IMR-90 (cell line): ENCODE data around the gene GZF1. TPM values are rescaled to one million over a fixed set of nuclear protein-coding genes. Genes with fewer than 3 reads are reported as not detected.

Experiments
- ATAC-seq: fragments of 200-7000 bp; cut with Tn5 transposase; 2 replicates; pipeline ENCODE4 v1.9.1; 2020; ENCODE audit warnings: low read depth, mild to moderate bottlenecking, moderate library complexity
- BruUV-seq: library from RNA; stranded (reverse); fragments of 400-500 nt; replicated peaks from 2 replicates; lab custom pipeline; 2021; lab: Mats Ljungman, UMichigan
- CTCF ChIA-PET: fragments of 300-600 bp; formaldehyde crosslinking; extraction: SDS; loops from one replicate; lab custom pipeline; 2021; ENCODE audit warnings: antibody characterized with exemption; lab: Yijun Ruan, JAX
- POLR2A ChIA-PET: fragments of 300-600 bp; sonication (Branson Sonifier 250); formaldehyde crosslinking; loops from one replicate; lab custom pipeline; 2022; ENCODE audit warnings: antibody characterized with exemption; ENCODE audit not compliant: unreplicated experiment; lab: Charles Lee
- DNase-seq: peaks from one replicate; pipeline ENCODE4 v3.0.0; 2013
- H2AFZ ChIP-seq: replicated peaks from 2 replicates; pipeline ENCODE3; 2013; ENCODE audit warnings: low read length, mild to moderate bottlenecking; ENCODE audit not compliant: poor library complexity
- H2AK5ac ChIP-seq: 2 replicates; pipeline ENCODE4 v1.6.1; 2013; ENCODE audit warnings: low read depth, low read length, inconsistent platforms
- H2AK9ac ChIP-seq: replicated peaks from 2 replicates; pipeline ENCODE3; 2013; ENCODE audit warnings: mild to moderate bottlenecking, low read depth, low read length, moderate library complexity; ENCODE audit not compliant: poor library complexity
- H2BK120ac ChIP-seq: 2 replicates; pipeline ENCODE4 v1.6.1; 2013; ENCODE audit warnings: low read depth, low read length, inconsistent platforms
- H2BK15ac ChIP-seq: 3 replicates; pipeline ENCODE4 v1.6.1; 2013; ENCODE audit warnings: low read depth, low read length, inconsistent platforms
- H2BK20ac ChIP-seq: 2 replicates; pipeline ENCODE4 v1.6.1; 2013; ENCODE audit warnings: low read depth, mild to moderate bottlenecking, inconsistent platforms, low read length, moderate library complexity
- H2BK5ac ChIP-seq: 2 replicates; pipeline ENCODE4 v1.6.1; 2013; ENCODE audit warnings: mild to moderate bottlenecking, low read depth, low read length, inconsistent platforms; ENCODE audit not compliant: poor library complexity, severe bottlenecking
- H3K14ac ChIP-seq: replicated peaks from 2 replicates; pipeline ENCODE4 v1.6.1; 2013; ENCODE audit warnings: low read depth, low read length, inconsistent platforms
- H3K18ac ChIP-seq: 2 replicates; pipeline ENCODE4 v1.6.1; 2013; ENCODE audit warnings: low read depth, low read length, control low read depth
- H3K23ac ChIP-seq: 2 replicates; pipeline ENCODE4 v1.6.1; 2013; ENCODE audit warnings: low read depth, low read length, inconsistent platforms
- H3K27ac ChIP-seq: 2 replicates; pipeline ENCODE4 v1.5.1; 2013; ENCODE audit warnings: mild to moderate bottlenecking, control low read depth, low read length; ENCODE audit not compliant: insufficient read depth
- H3K27me3 ChIP-seq: 2 replicates; pipeline ENCODE4 v1.6.1; 2013; ENCODE audit warnings: low read length; ENCODE audit not compliant: control insufficient read depth, insufficient read depth
- H3K36me3 ChIP-seq: 2 replicates; pipeline ENCODE4 v1.6.1; 2013; ENCODE audit warnings: low read length, mixed read lengths; ENCODE audit not compliant: control insufficient read depth, insufficient read depth
- H3K4ac ChIP-seq: 2 replicates; pipeline ENCODE4 v1.6.1; 2013; ENCODE audit warnings: low read depth, low read length, inconsistent platforms
- H3K4me1 ChIP-seq: 2 replicates; pipeline ENCODE4 v1.6.1; 2013; ENCODE audit warnings: low read length, mixed read lengths; ENCODE audit not compliant: control insufficient read depth, insufficient read depth
- H3K4me2 ChIP-seq: 2 replicates; pipeline ENCODE4 v1.6.1; 2013; ENCODE audit warnings: low read depth, mild to moderate bottlenecking, control low read depth, low read length, moderate library complexity
- H3K4me3 ChIP-seq: 2 replicates; pipeline ENCODE4 v1.5.1; 2013; ENCODE audit warnings: low read depth, mild to moderate bottlenecking, control low read depth, low read length, moderate library complexity; ENCODE audit not compliant: insufficient read depth
- H3K56ac ChIP-seq: 2 replicates; pipeline ENCODE4 v1.6.1; 2013; ENCODE audit warnings: low read length, inconsistent platforms; ENCODE audit not compliant: insufficient read depth; ENCODE audit errors: extremely low read depth
- H3K79me1 ChIP-seq, 2 experiments: 2 replicates each; pipeline ENCODE4 v1.6.1; 2013; ENCODE audit warnings: low read length in 2 of 2, inconsistent platforms in 1 of 2, low read depth in 1 of 2
- H3K9ac ChIP-seq: 2 replicates; pipeline ENCODE4 v1.6.1; 2013; ENCODE audit warnings: low read depth, low read length, control low read depth
- H3K9me1 ChIP-seq: 2 replicates; pipeline ENCODE4 v1.6.1; 2013; ENCODE audit warnings: low read length, inconsistent platforms; ENCODE audit not compliant: insufficient read depth
- H3K9me3 ChIP-seq: 2 replicates; pipeline ENCODE4 v1.6.1; 2013; ENCODE audit warnings: low read length; ENCODE audit not compliant: control insufficient read depth, insufficient read depth
- H4K20me1 ChIP-seq: 2 replicates; pipeline ENCODE4 v1.6.1; 2013; ENCODE audit warnings: low read length, inconsistent platforms; ENCODE audit not compliant: insufficient read depth
- H4K5ac ChIP-seq: 2 replicates; pipeline ENCODE4 v1.6.1; 2013; ENCODE audit warnings: mild to moderate bottlenecking, low read depth, low read length, control low read depth
- H4K8ac ChIP-seq, 2 experiments: 2 replicates each; pipeline ENCODE4 v1.6.1; 2013; ENCODE audit warnings: low read depth in 2 of 2, low read length in 2 of 2, control low read depth in 1 of 2, inconsistent platforms in 1 of 2
- H4K91ac ChIP-seq: 2 replicates; pipeline ENCODE4 v1.6.1; 2013; ENCODE audit warnings: low read depth, low read length, inconsistent platforms; ENCODE audit not compliant: insufficient read depth
- BHLHE40 ChIP-seq: fragments of 150-350 bp; IDR thresholded peaks from 2 replicates; pipeline ENCODE4 v1.6.1; 2016; ENCODE audit warnings: mild to moderate bottlenecking, low read depth, low read length
- CHD1 ChIP-seq: IDR thresholded peaks from 2 replicates; pipeline ENCODE4 v1.6.1; 2012; ENCODE audit warnings: low read depth, low read length, improper control_type of control experiment
- FOS ChIP-seq: fragments of 150-350 bp; IDR thresholded peaks from 2 replicates; pipeline ENCODE4 v1.6.1; 2016; ENCODE audit warnings: low read depth, low read length
- MAFK ChIP-seq: IDR thresholded peaks from 2 replicates; pipeline ENCODE4 v1.6.1; 2012; ENCODE audit warnings: low read depth, low read length, improper control_type of control experiment
- MAZ ChIP-seq: IDR thresholded peaks from 2 replicates; pipeline ENCODE4 v1.6.1; 2012; ENCODE audit warnings: low read depth, mild to moderate bottlenecking, low read length, improper control_type of control experiment, moderate library complexity, borderline replicate concordance
- MXI1 ChIP-seq: IDR thresholded peaks from 2 replicates; pipeline ENCODE4 v1.6.1; 2012; ENCODE audit warnings: low read depth, mild to moderate bottlenecking, low read length, moderate library complexity, borderline replicate concordance
- NFE2L2 ChIP-seq: fragments of 150-350 bp; IDR thresholded peaks from 2 replicates; pipeline ENCODE4 v1.6.1; 2016; ENCODE audit warnings: low read depth, mild to moderate bottlenecking, low read length
- POLR2A ChIP-seq: IDR thresholded peaks from 2 replicates; pipeline ENCODE4 v1.6.1; 2012; ENCODE audit warnings: mild to moderate bottlenecking, low read depth, low read length
- RAD21 ChIP-seq: IDR thresholded peaks from 2 replicates; pipeline ENCODE4 v1.6.1; 2012; ENCODE audit warnings: low read length, improper control_type of control experiment
- RCOR1 ChIP-seq: IDR thresholded peaks from 2 replicates; pipeline ENCODE4 v1.6.1; 2012; ENCODE audit warnings: mild to moderate bottlenecking, low read length, improper control_type of control experiment; ENCODE audit not compliant: insufficient replicate concordance
- RFX5 ChIP-seq: IDR thresholded peaks from 2 replicates; pipeline ENCODE4 v1.8.0; 2012; ENCODE audit warnings: low read depth, mild to moderate bottlenecking, low read length, moderate library complexity
- SMC3 ChIP-seq: fragments of 150-350 bp; IDR thresholded peaks from 2 replicates; pipeline ENCODE4 v1.6.1; 2016; ENCODE audit warnings: low read depth, mild to moderate bottlenecking, antibody characterized with exemption, low read length, moderate library complexity
- dilution Hi-C: fragments of 300-500 bp; cut with HindIII; formaldehyde crosslinking; loops from one replicate; pipeline ENCODE4 v1.14.3; 2018; ENCODE audit warnings: low sequenced_read_pairs; ENCODE audit not compliant: unreplicated experiment
- in situ Hi-C: fragments of 300-500 bp; cut with MboI; formaldehyde crosslinking; loops from 3 replicates; pipeline ENCODE4 v1.14.3; 2019; ENCODE audit warnings: low sequenced_read_pairs, inconsistent platforms, mixed read lengths
- intact Hi-C: fragments of 100-400 bp; cut with micrococcal nuclease; formaldehyde crosslinking; loops from 2 replicates; pipeline ENCODE4 v1.10.0; 2022
- polyA plus RNA-seq, 3 experiments: library from polyadenylated mRNA; depleted of rRNA; stranded (reverse); fragments of >200 nt; gene quantifications; 2 replicates each; pipeline ENCODE4 v1.2.3, GENCODE V29; 2012; ENCODE audit warnings: low replicate concordance in 1 of 3
- total RNA-seq: library from RNA; depleted of rRNA; stranded (reverse); fragments of >200 nt; gene quantifications from 2 replicates; pipeline ENCODE4 v1.2.3, GENCODE V29; 2012
- TF ChIP-seq, protein P1 (sequence below): fragments of 150-350 bp; IDR thresholded peaks from 2 replicates; pipeline ENCODE4 v1.6.1; 2017; ENCODE audit warnings: mild to moderate bottlenecking, antibody characterized with exemption, low read length, low read depth
- TF ChIP-seq, protein P2 (sequence below): conservative IDR thresholded peaks from 2 replicates; pipeline ENCODE4 v1.5.1; 2012; ENCODE audit warnings: mild to moderate bottlenecking, low read depth, low read length, improper control_type of control experiment
- TF ChIP-seq, protein P3 (sequence below): fragments of 150-350 bp; IDR thresholded peaks from 2 replicates; pipeline ENCODE4 v1.6.1; 2016; ENCODE audit warnings: low read depth, mild to moderate bottlenecking, low read length, moderate library complexity, borderline replicate concordance

The GZF1 gene
- total and polyA plus RNA-seq, 2 of the 4 experiments (the other 2 are of a cell fraction), result 23.7 to 24.7 TPM

DNA sequence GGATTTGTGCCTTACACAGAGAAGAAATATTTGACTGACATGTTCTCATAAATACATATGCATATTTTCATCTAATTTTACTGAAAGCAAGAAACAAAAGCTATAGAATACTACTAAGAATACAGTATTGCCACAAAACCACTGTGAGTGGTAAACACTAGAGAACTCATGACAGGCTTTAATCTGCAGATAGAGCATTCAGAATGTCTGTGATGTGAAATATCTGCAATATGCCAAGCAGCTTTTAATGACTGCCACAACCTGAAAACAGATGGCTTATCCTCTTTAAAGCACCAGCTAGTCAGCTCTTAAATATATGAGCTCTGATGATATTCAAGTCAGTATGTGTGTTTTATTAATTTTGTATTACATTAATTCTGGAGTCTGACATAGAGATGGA, 55.9 kb downstream of the GZF1 start:
- no peak overlapping the region for H3K56ac ChIP-seq
- dilution Hi-C loops (no loop called here), in situ Hi-C loops (no loop called here), intact Hi-C loops (no loop called here)
- ATAC-seq, result no peak
- peaks cover 3% of the 10 kb centered on the region for H3K9me1 ChIP-seq
- H3K18ac ChIP-seq, result no peak overlapping the region
- H3K4ac ChIP-seq, result no peak overlapping the region
- ChIA-PET CTCF (interaction anchor here (0.7 to 1.0 kb wide), 2 partner anchors 18 to 67 kb away, joined by 3 to 4 read pairs; no protein-coding TSS in a partner anchor), POLR2A (no interaction called here)
- no peak overlapping the region for H2BK20ac ChIP-seq
- no peak overlapping the region for H2AFZ ChIP-seq
- no peak overlapping the region for H3K23ac ChIP-seq
- no peak for DNase-seq
- no peak overlapping the region for H2BK15ac ChIP-seq
- no TSS peak for BruUV-seq
- peaks cover 3 to 30% of the 10 kb centered on the region in 2 experiments; a peak in 3 of 4 replicates for H3K79me1 ChIP-seq
- H4K8ac ChIP-seq, result no peak overlapping the region
- H2BK120ac ChIP-seq, result no peak overlapping the region
- peaks cover 1% of the 10 kb centered on the region; the same call in 1 of the 2 replicates for H3K4me1 ChIP-seq
- no peaks in the 10 kb centered on the region for H3K27me3 ChIP-seq
- no peak overlapping the region for H3K27ac ChIP-seq
- H2AK5ac ChIP-seq, result no peak overlapping the region
- H3K4me3 ChIP-seq, result no peak overlapping the region
- no peak overlapping the region for H4K5ac ChIP-seq
- H4K91ac ChIP-seq, result no peak overlapping the region
- TF ChIP-seq MAFK (no peak), RAD21 (no peak), RFX5 (no peak), MXI1 (no peak), RCOR1 (no peak), BHLHE40 (no peak), MAZ (no peak), SMC3 (no peak), FOS (no peak), NFE2L2 (no peak), POLR2A (no peak), CHD1 (no peak)
- TF ChIP-seq, protein P1, sequence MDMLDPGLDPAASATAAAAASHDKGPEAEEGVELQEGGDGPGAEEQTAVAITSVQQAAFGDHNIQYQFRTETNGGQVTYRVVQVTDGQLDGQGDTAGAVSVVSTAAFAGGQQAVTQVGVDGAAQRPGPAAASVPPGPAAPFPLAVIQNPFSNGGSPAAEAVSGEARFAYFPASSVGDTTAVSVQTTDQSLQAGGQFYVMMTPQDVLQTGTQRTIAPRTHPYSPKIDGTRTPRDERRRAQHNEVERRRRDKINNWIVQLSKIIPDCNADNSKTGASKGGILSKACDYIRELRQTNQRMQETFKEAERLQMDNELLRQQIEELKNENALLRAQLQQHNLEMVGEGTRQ, result no peak
- TF ChIP-seq, protein P2, sequence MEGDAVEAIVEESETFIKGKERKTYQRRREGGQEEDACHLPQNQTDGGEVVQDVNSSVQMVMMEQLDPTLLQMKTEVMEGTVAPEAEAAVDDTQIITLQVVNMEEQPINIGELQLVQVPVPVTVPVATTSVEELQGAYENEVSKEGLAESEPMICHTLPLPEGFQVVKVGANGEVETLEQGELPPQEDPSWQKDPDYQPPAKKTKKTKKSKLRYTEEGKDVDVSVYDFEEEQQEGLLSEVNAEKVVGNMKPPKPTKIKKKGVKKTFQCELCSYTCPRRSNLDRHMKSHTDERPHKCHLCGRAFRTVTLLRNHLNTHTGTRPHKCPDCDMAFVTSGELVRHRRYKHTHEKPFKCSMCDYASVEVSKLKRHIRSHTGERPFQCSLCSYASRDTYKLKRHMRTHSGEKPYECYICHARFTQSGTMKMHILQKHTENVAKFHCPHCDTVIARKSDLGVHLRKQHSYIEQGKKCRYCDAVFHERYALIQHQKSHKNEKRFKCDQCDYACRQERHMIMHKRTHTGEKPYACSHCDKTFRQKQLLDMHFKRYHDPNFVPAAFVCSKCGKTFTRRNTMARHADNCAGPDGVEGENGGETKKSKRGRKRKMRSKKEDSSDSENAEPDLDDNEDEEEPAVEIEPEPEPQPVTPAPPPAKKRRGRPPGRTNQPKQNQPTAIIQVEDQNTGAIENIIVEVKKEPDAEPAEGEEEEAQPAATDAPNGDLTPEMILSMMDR, result no peak
- TF ChIP-seq, protein P3, sequence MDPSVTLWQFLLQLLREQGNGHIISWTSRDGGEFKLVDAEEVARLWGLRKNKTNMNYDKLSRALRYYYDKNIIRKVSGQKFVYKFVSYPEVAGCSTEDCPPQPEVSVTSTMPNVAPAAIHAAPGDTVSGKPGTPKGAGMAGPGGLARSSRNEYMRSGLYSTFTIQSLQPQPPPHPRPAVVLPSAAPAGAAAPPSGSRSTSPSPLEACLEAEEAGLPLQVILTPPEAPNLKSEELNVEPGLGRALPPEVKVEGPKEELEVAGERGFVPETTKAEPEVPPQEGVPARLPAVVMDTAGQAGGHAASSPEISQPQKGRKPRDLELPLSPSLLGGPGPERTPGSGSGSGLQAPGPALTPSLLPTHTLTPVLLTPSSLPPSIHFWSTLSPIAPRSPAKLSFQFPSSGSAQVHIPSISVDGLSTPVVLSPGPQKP, result no peak
- H4K20me1 ChIP-seq, result peaks cover 16% of the 10 kb centered on the region; the same call in 1 of the 2 replicates
- H2BK5ac ChIP-seq, result no peak overlapping the region
- no peak overlapping the region for H3K4me2 ChIP-seq
- no peaks in the 10 kb centered on the region for H3K9me3 ChIP-seq
- H2AK9ac ChIP-seq, result no peak overlapping the region
- no peaks in the 10 kb centered on the region for H3K36me3 ChIP-seq
- H3K9ac ChIP-seq, result no peak overlapping the region
- H3K14ac ChIP-seq, result no peak overlapping the region
